MG63 (cell line): Measurements from ENCODE around the gene FN1. TPM values are rescaled to one million over a fixed set of nuclear protein-coding genes. Genes with fewer than 3 reads are reported as not detected.
A peak's percentile ranks its signal among the peaks of the same experiment; 100 is the strongest.

ENCODE experiments used
- DNase-seq: peaks from one replicate; pipeline ENCODE4 v3.0.0-alpha.2; 2020
- H3K27me3 ChIP-seq: fragments of 250-450 bp; sonication (Bioruptor Pico); 2 replicates; pipeline ENCODE4 v1.5.1; 2020; ENCODE audit warnings: mild to moderate bottlenecking, moderate library complexity
- H3K36me3 ChIP-seq: fragments of 250-450 bp; sonication (Bioruptor Pico); 2 replicates; pipeline ENCODE4 v1.5.1; 2020; ENCODE audit warnings: mild to moderate bottlenecking, moderate library complexity
- H3K4me3 ChIP-seq: fragments of 250-450 bp; sonication (Bioruptor Pico); 2 replicates; pipeline ENCODE4 v1.5.1; 2020; ENCODE audit warnings: mild to moderate bottlenecking, moderate library complexity
- H3K9me3 ChIP-seq: fragments of 250-450 bp; sonication (Bioruptor Pico); 2 replicates; pipeline ENCODE4 v1.5.1; 2020; ENCODE audit warnings: mild to moderate bottlenecking, moderate library complexity
- total RNA-seq: library from RNA; depleted of rRNA; stranded (reverse); fragments of >200 nt; shearing (Covaris generic); gene quantifications from 2 replicates; pipeline ENCODE4 v1.2.3, GENCODE V29; 2014; ENCODE audit warnings: low replicate concordance

The FN1 gene
- total RNA-seq, 1 experiment from 2014 or later: 453 TPM

- Histone ChIP-seq H3K36me3 (peaks cover 72% of the 10 kb centered on the region), H3K4me3 (no peak overlapping the region)
Measured at GRCh38 chr2:215430528-215431187, 5.2 kb downstream of the FN1 start.

GRCh38 chr2:215429424-215429823, 6.4 kb downstream of the FN1 start:
- Histone ChIP-seq H3K36me3 (peaks cover 78% of the 10 kb centered on the region), H3K4me3 (no peak overlapping the region), H3K9me3 (no peaks in the 10 kb centered on the region), H3K27me3 (no peaks in the 10 kb centered on the region)
- no peak for DNase-seq

More at GRCh38 chr2:215430528-215431187, 5.2 kb downstream of the FN1 start:
- Histone ChIP-seq H3K27me3 (no peaks in the 10 kb centered on the region), H3K9me3 (no peaks in the 10 kb centered on the region)
- DNase-seq: peak; percentile 8

- no peaks in the 10 kb centered on the region for H3K27me3 ChIP-seq
- H3K36me3 ChIP-seq: peaks cover 87% of the 10 kb centered on the region
- H3K9me3 ChIP-seq: no peaks in the 10 kb centered on the region
- H3K4me3 ChIP-seq: no peak overlapping the region
- DNase-seq: no peak
Measured at GRCh38 chr2:215428060-215428910, 7.6 kb downstream of the FN1 start.

- Histone ChIP-seq H3K27me3 (no peaks in the 10 kb centered on the region), H3K36me3 (peaks cover 87% of the 10 kb centered on the region), H3K4me3 (no peak overlapping the region), H3K9me3 (no peaks in the 10 kb centered on the region)
- DNase-seq: no peak
Measured at GRCh38 chr2:215427585-215427984, 8.3 kb downstream of the FN1 start.

GRCh38 chr2:215425021-215425782, 10.7 kb downstream of the FN1 start:
- no peaks in the 10 kb centered on the region for H3K9me3 ChIP-seq
- no peak for DNase-seq
- H3K27me3 ChIP-seq: no peaks in the 10 kb centered on the region
- peaks cover 84% of the 10 kb centered on the region for H3K36me3 ChIP-seq
- H3K4me3 ChIP-seq: no peak overlapping the region

- no peaks in the 10 kb centered on the region for H3K27me3 ChIP-seq
- DNase-seq: no peak
- no peaks in the 10 kb centered on the region for H3K9me3 ChIP-seq
- no peak overlapping the region for H3K4me3 ChIP-seq
- peaks cover 83% of the 10 kb centered on the region for H3K36me3 ChIP-seq
Measured at GRCh38 chr2:215423928-215424540, 11.8 kb downstream of the FN1 start.

GRCh38 chr2:215423234-215423633, 12.6 kb downstream of the FN1 start:
- no peaks in the 10 kb centered on the region for H3K9me3 ChIP-seq
- H3K4me3 ChIP-seq: no peak overlapping the region
- no peaks in the 10 kb centered on the region for H3K27me3 ChIP-seq
- no peak for DNase-seq
- peaks cover 82% of the 10 kb centered on the region for H3K36me3 ChIP-seq

GRCh38 chr2:215422676-215423075, 13.2 kb downstream of the FN1 start:
- DNase-seq: no peak
- no peaks in the 10 kb centered on the region for H3K9me3 ChIP-seq
- H3K4me3 ChIP-seq: no peak overlapping the region
- H3K36me3 ChIP-seq: peaks cover 80% of the 10 kb centered on the region
- H3K27me3 ChIP-seq: no peaks in the 10 kb centered on the region

- Histone ChIP-seq H3K27me3 (no peaks in the 10 kb centered on the region), H3K4me3 (no peak overlapping the region), H3K9me3 (no peaks in the 10 kb centered on the region), H3K36me3 (peaks cover 80% of the 10 kb centered on the region)
- no peak for DNase-seq
Measured at GRCh38 chr2:215421859-215422461, 13.9 kb downstream of the FN1 start.

- peaks cover 80% of the 10 kb centered on the region for H3K36me3 ChIP-seq
- DNase-seq: no peak
- no peaks in the 10 kb centered on the region for H3K9me3 ChIP-seq
- no peak overlapping the region for H3K4me3 ChIP-seq
- no peaks in the 10 kb centered on the region for H3K27me3 ChIP-seq
Measured at GRCh38 chr2:215420471-215420935, 15.4 kb downstream of the FN1 start.

GRCh38 chr2:215419769-215420470, 15.9 kb downstream of the FN1 start:
- Histone ChIP-seq H3K27me3 (no peaks in the 10 kb centered on the region), H3K4me3 (no peak overlapping the region), H3K9me3 (no peaks in the 10 kb centered on the region), H3K36me3 (peaks cover 79% of the 10 kb centered on the region)
- no peak for DNase-seq

GRCh38 chr2:215419113-215419512, 16.8 kb downstream of the FN1 start:
- Histone ChIP-seq H3K4me3 (no peak overlapping the region), H3K9me3 (no peaks in the 10 kb centered on the region), H3K36me3 (peaks cover 79% of the 10 kb centered on the region), H3K27me3 (no peaks in the 10 kb centered on the region)
- no peak for DNase-seq

- no peaks in the 10 kb centered on the region for H3K9me3 ChIP-seq
- H3K27me3 ChIP-seq: no peaks in the 10 kb centered on the region
- no peak overlapping the region for H3K4me3 ChIP-seq
- DNase-seq: no peak
- peaks cover 79% of the 10 kb centered on the region for H3K36me3 ChIP-seq
Measured at GRCh38 chr2:215418064-215418963, 17.6 kb downstream of the FN1 start.

GRCh38 chr2:215417400-215417951, 18.4 kb downstream of the FN1 start:
- Histone ChIP-seq H3K9me3 (no peaks in the 10 kb centered on the region), H3K4me3 (no peak overlapping the region), H3K36me3 (peaks cover 77% of the 10 kb centered on the region), H3K27me3 (no peaks in the 10 kb centered on the region)
- no peak for DNase-seq

GRCh38 chr2:215416656-215417055, 19.2 kb downstream of the FN1 start:
- H3K4me3 ChIP-seq: no peak overlapping the region
- peaks cover 74% of the 10 kb centered on the region for H3K36me3 ChIP-seq
- H3K27me3 ChIP-seq: no peaks in the 10 kb centered on the region
- DNase-seq: no peak
- H3K9me3 ChIP-seq: no peaks in the 10 kb centered on the region
